Activated T-helper 1 cell treated with anti-CD3 and anti-CD28 coated beads, Interleukin-2, amount 50 U/mL, for 16 hours (primary cell): ENCODE measurements around the gene GTPBP1.

ENCODE experiments used
- DNase-seq, 2 donors: peaks; one replicate each; pipeline ENCODE4 v3.0.0-alpha.2; 2020; ENCODE audit warnings: low read depth in 1 of 2, low spot score in 1 of 2

GTPBP1 gene

GRCh38 chr22:38782402-38783094 is 76.8 kb downstream of the GTPBP1 start:
- no peak for DNase-seq
